Stimulated activated CD8-positive, alpha-beta memory T cell treated with anti-CD3 and anti-CD28 coated beads, Interleukin-4, amount 100 ng/mL, for 1 hour (primary cell): ENCODE results near the gene F2.
"Not testable (repeated sequence)": the region's sequence is repeated elsewhere in the genome, so short reads cannot be mapped to it uniquely, and the experiment has no call there.

Source experiments
- DNase-seq, 2 donors: peaks; one replicate each; pipeline ENCODE4 v3.0.0-alpha.2; 2020; ENCODE audit warnings: low read depth in 2 of 2, low spot score in 1 of 2

The F2 gene

DNA sequence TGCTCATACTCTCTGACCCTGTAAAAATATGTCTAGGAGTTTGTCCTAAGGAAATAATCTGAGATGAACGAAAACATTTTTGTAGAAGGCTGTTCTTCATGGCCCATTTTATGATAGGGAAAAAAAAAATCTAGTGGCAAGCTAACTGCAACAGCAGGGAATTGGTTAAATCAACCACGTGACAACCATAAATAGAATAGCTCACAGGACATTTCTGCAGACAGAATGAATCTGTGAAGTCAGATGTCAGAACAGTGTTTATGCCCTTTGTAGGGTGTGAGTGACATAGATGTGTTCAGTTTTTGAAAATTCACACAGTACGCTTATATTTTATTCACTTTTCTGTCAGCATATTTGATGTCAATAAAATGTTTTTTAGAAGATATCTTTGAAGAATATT, 34.6 kb upstream of the F2 start:
- no peak for DNase-seq

DNA sequence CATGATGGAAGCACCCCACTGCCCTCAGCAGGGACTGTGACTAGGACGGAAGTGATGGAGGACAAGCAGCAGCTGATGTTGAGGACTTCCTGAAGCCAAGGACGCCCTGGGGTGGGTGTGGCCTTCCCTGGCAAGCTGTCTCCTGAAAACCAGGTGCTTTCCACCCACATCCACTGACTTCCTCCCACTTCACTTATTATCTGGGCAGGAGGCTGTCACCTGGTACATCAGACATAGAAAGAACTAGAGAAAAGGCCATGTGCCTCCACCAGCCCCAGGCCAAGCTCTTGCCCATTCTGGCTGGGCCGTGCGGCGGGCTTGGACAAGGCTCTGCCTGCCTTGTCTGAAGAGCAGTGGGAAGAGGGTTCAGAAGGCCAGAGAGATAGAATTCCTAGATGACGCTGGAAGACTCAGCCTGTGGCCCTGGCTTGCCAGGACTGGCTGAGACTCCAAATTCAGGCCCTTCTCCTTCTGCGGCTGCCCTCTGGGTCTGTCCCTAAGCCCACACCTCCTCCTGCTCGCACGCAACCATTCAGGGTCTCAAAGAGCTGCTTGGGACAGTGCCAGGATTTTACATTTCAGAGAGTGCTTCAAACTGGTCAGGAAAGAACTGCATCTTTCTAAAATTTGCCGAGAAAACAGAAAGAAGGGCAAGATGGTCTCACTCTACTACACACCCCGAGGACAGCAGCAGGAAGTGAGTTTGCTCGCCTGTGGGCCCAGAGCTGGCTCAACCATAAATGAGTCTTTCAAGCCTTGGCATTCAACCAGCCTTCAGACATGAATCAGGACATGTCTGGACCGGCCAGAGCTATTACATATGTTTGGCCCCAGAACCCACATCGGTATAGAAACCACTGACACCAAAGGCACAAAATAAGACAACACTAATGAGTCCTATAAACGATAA, 31.9 kb upstream of the F2 start:
- no peak for DNase-seq

GRCh38 chr11:46690702-46691101, 28.3 kb upstream of the F2 start:
- no peak for DNase-seq

DNA sequence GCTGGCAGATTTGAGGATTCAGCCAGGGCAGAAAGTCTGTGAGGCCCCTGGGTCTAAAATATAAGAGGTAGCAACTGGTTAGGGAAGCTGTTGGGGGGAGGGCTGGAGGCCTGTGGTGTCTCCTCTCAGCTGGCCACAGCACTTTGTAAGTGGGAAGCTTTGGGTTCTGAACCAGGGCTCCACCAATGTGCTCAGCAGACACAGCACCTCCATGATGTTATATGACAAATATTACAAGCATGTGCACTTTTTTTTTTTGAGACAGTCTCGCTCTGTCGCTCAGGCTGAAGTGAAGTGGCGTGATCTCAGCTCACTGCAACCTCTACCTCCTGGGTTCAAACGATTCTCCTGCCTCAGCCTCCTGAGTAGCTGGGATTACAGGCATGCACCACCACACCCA, 26.6 kb upstream of the F2 start:
- DNase-seq: no peak

GRCh38 chr11:46693597-46694012, 25.4 kb upstream of the F2 start:
- no peak for DNase-seq

GRCh38 chr11:46694072-46694471, 24.9 kb upstream of the F2 start:
- no peak for DNase-seq

DNA sequence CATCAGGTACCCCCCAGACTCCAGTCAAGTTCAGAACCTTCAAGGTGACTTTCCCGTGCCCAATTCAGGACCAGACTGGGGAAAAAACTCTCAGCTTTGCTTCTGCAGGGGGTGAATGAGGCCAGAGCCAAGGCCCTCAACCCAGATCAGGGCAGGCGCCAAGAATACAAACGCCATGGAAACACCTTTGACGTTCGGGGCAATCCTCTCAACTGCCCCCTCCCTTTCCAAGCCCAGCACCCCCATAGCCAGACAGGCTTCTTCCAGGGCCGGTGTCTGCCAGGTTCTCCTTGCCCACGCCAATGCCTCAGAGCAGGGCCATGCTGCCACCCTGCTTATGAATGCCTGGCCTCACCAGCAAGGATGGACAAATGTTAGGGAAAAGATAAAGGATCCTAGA, 24.4 kb upstream of the F2 start:
- no peak for DNase-seq

GRCh38 chr11:46695345-46696211, 23.4 kb upstream of the F2 start:
- no peak for DNase-seq

DNA sequence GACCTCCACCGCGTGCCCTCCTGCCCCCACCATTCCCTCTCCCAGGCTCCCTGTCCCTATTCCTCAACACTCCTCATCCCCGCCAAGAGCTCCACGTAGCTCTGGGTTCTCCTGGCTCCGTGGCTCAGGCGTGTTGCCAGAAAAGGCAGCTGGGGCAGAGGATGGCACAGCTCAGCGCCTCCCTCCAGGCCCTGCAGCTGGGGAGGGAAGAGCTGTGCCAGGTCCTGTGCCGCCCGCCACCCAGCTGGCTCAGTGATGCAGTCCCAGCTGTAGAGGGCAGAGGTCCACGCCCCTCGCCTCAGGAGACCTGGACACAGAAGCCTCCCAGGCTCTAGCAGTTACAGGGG, 22.8 kb upstream of the F2 start:
- DNase-seq: no peak

DNA sequence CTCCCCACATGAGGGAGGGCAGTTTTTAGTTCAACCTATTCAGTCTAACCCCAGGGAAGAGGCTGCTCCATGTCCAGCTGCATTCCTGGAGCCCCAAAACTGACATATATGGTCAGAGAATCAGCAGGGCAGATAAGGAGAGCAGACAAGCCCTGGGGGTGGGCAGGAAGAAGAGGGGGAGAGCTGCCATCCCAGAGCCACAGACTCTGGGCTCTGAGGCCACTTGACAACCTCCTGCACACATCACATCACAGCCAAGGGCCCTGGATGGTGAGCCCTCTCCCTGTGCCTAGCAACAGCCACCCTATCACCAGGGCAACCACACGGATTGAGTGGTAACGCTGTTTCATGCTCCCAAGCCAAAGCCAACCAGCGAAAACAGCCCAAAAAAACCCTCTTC, 21.7 kb upstream of the F2 start:
- DNase-seq: no peak

DNA sequence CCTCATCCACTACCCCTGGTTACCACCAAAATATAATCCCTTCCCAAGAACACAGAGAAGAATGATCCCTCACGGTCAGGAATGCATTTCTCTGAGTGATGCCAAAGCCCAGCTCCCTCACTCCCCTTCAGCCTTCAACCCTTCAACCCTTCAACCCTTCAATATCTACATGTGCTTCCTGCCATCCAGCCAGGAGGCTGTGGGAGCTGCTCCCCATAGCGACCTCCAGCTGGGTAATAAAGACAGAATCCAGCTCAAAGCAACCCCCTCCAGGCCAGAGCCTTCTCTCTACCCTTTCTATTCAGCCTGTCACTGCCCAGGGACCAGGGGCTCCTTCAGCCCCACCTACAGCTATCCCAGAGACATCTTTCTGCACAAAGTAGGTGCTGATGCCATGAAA, 21.3 kb upstream of the F2 start:
- DNase-seq: no peak

DNA sequence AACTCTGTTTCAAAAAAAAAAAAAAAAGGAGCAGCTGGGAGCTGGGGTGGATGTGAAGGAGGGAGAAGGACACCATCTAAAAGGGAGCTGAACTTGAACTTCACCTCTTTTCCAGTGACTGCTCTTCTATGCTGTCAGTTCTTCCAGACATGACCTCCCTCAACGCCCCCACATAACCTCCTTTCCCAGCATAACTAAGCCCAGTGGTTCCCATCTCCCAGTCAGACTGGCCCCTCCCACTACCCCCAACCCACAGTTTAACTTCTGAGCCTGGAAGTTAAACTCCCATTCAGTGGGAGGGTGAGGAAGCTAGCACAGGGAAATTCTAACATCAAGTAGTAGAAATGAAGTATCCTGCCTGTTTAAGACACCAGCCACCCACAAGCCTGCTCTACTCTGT, 20.4 kb upstream of the F2 start:
- DNase-seq: no peak

DNA sequence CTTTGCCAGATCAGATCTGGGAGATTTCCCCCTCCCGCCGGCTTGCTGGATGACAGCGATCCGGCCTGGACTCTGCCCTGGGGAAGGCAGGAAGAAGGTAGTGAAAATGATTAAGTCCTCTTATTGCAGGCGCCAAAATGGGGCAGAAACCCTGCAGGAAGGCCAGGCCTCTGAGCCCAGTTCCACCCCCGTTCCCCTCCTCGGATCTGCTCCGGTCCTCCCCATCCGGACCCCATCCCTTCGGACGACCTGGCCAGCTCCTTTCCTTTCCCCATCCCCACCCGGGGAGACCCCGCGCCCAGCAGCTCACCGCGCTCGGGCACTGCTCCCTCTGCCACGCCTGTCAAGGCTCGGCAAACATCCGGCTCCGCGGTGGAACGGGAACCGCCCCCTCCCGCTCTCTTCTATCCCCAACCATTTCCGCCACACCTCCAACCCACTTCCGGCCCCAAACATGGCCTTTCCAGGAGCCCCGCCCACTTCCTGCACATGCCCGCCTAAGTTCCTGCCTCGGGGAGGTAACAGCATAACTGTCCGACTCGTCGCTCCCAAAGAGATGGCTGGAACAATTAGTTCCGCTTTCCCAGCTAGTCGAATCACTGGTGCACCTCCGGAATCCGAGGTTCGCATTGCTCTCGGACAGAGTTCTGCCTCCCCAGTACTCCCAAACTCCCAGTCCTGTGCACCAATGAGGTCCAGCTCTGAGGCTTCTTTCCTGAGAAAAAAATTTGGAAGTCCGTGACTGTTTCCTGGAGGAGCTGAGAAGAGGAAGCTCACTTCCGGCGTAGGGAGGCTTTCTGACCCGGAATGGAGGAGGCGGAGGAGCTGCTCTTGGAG, 18.6 kb upstream of the F2 start, which contains the start of the genes ARHGAP1 and ZNF408:
ARHGAP1 (minus strand) TSS at position 379 of the 837 bp plus-strand sequence. CDS start 4,512 bp downstream, outside the sequence.
ZNF408 (plus strand) TSS at position 791 of the 837 bp plus-strand sequence; CDS start at position 808, 17 bp downstream.
- DNase-seq: peak; percentile 98

- no peak for DNase-seq
These were observed 17.8 kb upstream of the F2 start for GRCh38 chr11:46701078-46701654.

DNA sequence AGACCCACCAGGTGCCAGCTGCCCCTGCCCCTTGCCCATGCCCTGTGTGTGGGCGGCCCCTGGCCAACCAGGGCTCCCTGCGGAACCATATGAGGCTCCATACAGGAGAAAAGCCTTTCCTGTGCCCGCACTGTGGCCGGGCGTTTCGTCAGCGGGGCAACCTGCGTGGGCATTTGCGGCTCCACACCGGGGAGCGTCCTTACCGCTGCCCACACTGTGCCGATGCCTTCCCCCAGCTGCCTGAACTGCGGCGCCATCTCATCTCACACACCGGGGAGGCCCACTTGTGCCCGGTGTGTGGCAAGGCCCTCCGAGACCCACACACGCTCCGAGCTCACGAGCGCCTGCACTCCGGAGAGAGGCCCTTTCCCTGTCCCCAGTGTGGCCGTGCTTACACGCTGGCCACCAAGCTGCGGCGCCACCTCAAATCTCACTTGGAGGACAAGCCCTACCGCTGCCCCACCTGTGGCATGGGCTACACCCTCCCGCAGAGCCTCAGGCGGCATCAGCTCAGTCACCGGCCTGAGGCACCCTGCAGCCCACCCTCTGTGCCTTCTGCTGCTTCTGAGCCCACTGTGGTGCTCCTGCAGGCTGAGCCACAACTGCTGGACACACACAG, 13.8 kb upstream of the F2 start:
- no peak for DNase-seq

DNA sequence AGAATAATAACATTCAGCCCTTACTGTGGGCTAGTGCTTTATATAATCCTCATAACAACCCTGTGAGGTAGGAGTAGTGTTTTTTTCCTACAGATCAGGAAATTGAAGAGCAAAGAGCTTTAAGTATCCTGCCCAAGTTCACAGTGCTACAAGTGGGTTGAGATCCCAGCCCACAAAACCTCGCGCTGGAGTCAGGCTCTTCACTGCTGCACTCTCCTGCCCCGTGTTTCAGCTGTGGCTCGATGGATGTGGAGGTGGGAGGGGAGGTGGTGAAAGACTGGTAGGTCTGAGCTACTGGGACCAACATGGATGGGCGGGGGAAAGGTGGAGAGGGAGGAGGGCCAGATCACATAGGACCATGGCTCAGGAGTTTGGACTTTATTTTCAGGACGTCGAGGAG, 12.1 kb upstream of the F2 start:
- no peak for DNase-seq

DNA sequence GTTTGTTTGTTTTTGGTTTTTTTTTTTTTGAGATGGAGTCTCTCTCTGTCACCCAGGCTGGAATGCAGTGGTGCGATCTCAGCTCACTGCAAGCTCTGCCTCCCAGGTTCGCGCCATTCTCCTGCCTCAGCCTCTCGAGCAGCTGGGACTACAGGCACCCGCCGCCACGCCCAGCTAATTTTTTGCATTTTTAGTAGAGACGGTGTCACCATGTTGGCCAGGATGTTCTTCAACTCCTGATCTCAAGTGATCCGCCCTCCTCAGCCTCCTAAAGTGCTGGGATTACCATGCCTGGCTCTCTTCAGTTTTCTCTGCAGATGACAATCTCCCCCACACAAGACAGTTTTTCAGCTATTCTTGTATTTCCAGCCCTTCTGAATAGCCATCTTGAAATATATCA, 9.7 kb upstream of the F2 start:
- not testable (repeated sequence) for DNase-seq

DNA sequence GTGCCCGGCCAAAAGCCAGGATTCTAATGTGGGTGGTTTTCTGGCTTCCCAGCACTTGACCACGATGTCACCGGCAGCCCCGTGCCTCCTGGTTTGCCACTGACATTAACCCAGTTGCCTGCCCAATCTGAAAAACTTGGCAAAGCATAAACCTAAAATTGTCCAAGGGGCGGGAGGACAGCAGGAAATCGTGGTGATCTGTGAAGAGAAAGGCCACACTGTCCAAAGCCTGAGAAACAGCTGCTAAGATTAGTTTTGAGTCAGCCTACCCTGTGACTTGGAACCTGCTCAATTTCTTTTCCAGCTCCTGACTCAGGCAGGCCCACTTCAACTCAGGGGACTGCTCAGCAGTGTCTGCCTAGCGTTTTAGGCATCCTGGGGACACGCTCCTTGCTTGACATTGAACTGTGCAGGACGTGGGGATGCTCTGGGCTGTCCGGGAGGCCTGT, 8.2 kb upstream of the F2 start:
- DNase-seq: no peak

GRCh38 chr11:46711303-46711702, 7.7 kb upstream of the F2 start:
- no peak for DNase-seq

DNA sequence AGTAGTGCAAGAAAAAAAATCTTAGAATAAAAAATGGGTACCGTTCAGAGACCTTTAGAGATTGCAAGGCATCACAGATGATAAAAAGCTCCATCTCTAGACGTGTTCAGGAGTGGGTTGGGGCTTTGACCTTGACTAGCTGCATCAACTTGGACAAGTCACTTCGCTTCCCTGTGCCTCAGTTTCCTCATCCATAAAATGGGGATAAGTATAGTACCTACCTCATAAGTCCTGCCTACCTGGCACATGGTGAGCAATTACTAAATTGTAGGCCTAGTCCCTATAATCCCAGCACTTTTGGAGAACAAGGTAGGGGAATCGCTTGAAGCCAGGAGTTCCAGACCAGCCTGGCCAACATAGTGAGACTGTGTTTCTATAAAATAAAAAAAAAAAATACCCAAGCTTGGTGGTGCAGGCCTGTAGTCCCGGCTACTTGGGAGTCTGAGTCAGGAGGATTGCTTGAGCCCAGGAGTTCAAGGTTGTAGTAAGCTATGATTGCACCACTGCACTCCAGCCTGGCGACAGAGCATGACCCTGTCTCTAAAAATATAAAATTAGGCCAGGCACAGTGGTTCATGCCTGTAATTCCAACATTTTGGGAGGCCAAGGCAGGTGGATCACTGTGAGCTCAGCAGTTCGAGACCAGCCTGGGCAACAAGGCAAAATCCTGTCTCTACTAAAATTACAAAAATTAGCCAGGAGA, 6.0 kb upstream of the F2 start:
- no peak for DNase-seq
